Measurements from ENCODE around the gene C8A.

C8A gene

DNA sequence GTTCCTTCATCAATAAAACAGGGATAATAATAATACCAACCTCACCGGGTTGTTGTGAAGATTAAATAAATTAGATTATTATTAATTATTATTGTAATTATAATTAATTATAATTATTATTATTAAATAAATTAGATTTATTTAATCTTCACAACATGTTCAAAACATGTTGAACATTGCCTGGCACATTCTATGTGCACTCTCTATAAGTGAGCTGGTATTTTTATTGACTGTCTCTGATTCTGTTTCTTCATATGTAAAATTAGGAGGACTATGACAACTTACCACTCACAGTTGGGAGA, 112.1 kb downstream of the C8A start:
- DNase-seq (ENCODE audit: low read depth in 2 of 2), result no peak

DNA sequence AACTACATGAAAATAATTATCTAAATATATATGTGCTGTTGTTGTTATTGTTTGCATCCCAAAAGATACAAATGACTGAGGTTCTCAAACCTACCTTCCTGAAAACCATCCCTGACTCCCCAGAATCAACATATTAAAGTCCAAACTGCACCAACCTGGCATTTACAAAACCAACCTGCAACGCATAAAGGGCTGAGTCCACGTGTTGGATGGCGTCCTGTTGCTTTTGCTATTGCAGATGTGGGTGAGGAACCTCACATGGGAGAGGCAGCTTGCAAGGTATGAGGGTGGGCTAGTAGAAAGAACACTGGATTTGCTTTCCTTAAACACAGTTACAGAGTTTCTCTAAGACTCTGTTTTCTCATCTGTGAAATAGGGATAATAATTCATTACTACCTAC, 112.8 kb downstream of the C8A start:
- no peak for DNase-seq (ENCODE audit: low read depth in 2 of 2)

All from stimulated activated CD4-positive, alpha-beta T cell treated with anti-CD3 and anti-CD28 coated beads, Interleukin-12 subunit alpha, Interleukin-12 subunit beta, amount 100 ng/mL, for 24 hours (primary cell).